Globus pallidus (tissue), 1 donor: ENCODE data around the gene CDH15.
"Not testable (repeated sequence)": the region's sequence is repeated elsewhere in the genome, so short reads cannot be mapped to it uniquely, and the experiment has no call there.

Experiments
- DNase-seq: peaks from one replicate; pipeline ENCODE4 v3.0.0-alpha.2; 2015; ENCODE audit warnings: low spot score

Gene CDH15

GRCh38 chr16:89233678-89234490 lies 62.3 kb downstream of the CDH15 start:
- DNase-seq = no peak

- no peak for DNase-seq
Observed at GRCh38 chr16:89237733-89238132, 66.2 kb downstream of the CDH15 start.

DNA sequence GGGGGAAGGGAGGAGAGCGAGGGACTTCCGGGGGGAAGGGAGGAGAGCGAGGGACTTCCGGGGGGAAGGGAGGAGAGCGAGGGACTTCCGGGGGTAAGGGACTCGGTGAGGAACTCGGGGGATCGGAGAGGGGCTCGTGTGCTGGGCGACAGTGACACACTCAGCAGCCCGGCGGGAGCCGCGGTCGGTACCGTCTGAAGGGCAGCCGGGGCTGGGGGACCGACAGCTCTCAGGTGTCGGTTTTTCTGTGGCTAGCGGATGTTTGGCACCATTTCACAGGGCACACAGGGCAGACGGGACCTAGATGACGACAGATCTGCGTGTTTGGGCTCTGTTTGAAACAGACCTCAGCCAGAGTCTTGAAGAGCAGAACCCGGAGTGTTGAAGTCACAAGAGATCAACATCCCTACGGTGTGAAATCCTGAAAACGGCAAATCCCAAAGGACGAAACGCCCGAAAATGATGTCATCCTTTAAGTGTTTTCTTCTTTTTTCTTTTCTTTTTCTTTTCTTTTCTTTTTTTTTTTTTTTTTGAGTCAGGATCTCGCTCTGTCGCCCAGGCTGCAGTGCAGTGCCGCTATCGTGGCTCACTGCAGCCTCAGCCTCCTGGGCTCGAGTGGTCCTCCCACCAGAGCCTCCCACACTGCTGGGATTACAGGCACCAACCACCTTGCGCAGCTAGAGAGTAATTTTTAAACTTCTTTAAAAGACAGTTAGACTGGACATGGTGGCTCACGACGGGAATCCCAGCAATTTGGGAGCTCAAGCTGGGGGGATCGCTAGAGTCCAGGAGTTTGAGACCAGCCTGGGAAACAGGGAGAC lies 69.8 kb downstream of the CDH15 start:
- peak; percentile 76 for DNase-seq

DNA sequence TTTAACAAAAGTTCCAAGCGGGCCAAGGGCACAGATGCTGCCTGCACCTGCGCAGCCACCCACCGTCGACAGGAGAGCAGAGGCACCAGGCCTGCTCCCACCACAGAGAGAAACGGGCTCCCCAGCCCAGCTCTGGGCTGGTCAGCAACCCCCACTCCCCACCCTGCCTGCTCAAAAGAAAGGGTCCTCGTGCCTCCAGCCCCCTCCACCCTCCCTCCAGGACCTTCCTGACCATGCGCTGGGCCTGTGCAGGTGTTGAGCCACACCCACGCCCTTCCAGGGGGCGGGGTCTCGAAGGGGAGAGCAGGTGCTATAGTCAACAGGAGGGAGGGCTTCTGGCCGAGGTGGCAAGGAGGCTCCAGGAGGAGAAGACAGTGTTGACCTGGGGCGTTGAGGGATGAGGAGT lies 71.2 kb downstream of the CDH15 start:
- no peak for DNase-seq

DNA sequence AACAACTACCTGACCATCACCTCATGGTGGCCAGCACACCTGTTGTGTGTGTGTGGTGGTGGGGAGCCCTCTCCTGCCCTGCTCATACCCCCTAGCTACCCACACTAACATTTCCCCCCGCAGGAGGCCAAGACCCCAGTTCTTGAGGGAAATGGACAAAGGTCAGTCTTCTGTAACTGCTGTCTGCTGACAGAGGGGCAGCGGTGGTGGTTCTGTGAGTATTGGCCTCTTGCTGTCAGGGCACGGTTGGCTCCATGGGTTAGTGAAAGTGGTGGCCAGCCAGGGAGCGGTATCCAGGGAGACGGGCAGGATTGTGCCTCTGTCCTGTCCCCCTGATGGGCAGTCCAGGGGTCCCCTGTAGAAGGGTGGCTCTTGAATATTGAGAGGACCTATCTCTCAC lies 72.1 kb downstream of the CDH15 start:
- DNase-seq = no peak

- not testable (repeated sequence) for DNase-seq
Observed at GRCh38 chr16:89244264-89244663, 72.7 kb downstream of the CDH15 start.

DNA sequence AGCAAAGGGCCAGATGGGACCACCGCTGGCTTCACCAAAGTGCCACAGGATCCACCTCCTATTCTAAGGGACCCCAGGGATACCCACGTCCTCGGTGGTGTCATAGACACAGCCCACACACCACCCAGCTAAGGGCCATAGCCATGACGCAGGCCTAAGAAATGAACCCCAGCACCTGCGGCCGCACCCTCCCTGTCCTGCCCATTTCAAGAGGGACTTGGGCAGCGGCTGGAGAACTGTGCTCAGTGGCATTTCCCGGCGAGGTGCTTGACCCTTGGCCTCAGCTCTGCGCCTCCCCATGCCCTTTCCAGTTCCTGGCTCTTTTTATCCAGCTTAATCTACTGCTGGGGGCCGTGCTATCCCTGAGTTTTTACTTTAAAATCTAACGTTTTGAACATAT lies 73.2 kb downstream of the CDH15 start:
- DNase-seq = no peak
